Activated CD4-positive, alpha-beta T cell treated with anti-CD3 and anti-CD28 coated beads, Interleukin-2, amount 10 ng/mL, durations not matched to agents 24 days and 14 days (primary cell): Measurements from ENCODE around the gene GPR141. TPM values are rescaled to one million over a fixed set of nuclear protein-coding genes. Genes with fewer than 3 reads are reported as not detected.

Experiments
- DNase-seq: peaks from one replicate; pipeline ENCODE4 v3.0.0; 2022
- H3K27ac Mint-ChIP-seq: one replicate; pipeline ENCODE4 v1.8.0; 2022; ENCODE audit warnings: mild to moderate bottlenecking, mixed read lengths
- H3K27me3 Mint-ChIP-seq: one replicate; pipeline ENCODE4 v1.8.0; 2022; ENCODE audit warnings: mixed read lengths
- H3K36me3 Mint-ChIP-seq: one replicate; pipeline ENCODE4 v1.8.0; 2022; ENCODE audit warnings: low read depth, mild to moderate bottlenecking, mixed read lengths
- H3K4me1 Mint-ChIP-seq: one replicate; pipeline ENCODE4 v1.8.0; 2021; ENCODE audit warnings: mixed read lengths
- H3K4me3 Mint-ChIP-seq: one replicate; pipeline ENCODE4 v1.8.0; 2022; ENCODE audit warnings: mild to moderate bottlenecking, moderate library complexity, mixed read lengths
- H3K9me3 Mint-ChIP-seq: one replicate; pipeline ENCODE4 v1.8.0; 2021; ENCODE audit warnings: mixed read lengths
- intact Hi-C: fragments of 100-400 bp; cut with micrococcal nuclease; formaldehyde crosslinking; loops from one replicate; pipeline ENCODE4 v1.15.1; 2023
- total RNA-seq: library from RNA; stranded (reverse); gene quantifications from 2 replicates; pipeline ENCODE4 v1.2.3, GENCODE V29; 2022

Gene GPR141
- total RNA-seq, 1 donor from 2014 or later = not detected

- Mint-ChIP-seq H3K4me1 (no peaks in the 10 kb centered on the region), H3K27me3 (peaks cover 27% of the 10 kb centered on the region), H3K9me3 (no peaks in the 10 kb centered on the region), H3K36me3 (no peaks in the 10 kb centered on the region), H3K27ac (no peak overlapping the region), H3K4me3 (no peak overlapping the region)
- intact Hi-C loops = no loop called here
- DNase-seq = no peak
Observed at GRCh38 chr7:37669818-37670217, 13.7 kb upstream of the GPR141 start.

GRCh38 chr7:37670436-37670835, 13.1 kb upstream of the GPR141 start:
- intact Hi-C loops = no loop called here
- DNase-seq = no peak
- Mint-ChIP-seq H3K4me1 (no peaks in the 10 kb centered on the region), H3K9me3 (no peaks in the 10 kb centered on the region), H3K4me3 (no peak overlapping the region), H3K27me3 (peaks cover 32% of the 10 kb centered on the region), H3K27ac (no peak overlapping the region), H3K36me3 (no peaks in the 10 kb centered on the region)

GRCh38 chr7:37671876-37672275, 11.7 kb upstream of the GPR141 start:
- no peaks in the 10 kb centered on the region for H3K4me1 Mint-ChIP-seq
- no peak overlapping the region for H3K4me3 Mint-ChIP-seq
- DNase-seq = no peak
- no peaks in the 10 kb centered on the region for H3K9me3 Mint-ChIP-seq
- no peak overlapping the region for H3K27ac Mint-ChIP-seq
- no peaks in the 10 kb centered on the region for H3K36me3 Mint-ChIP-seq
- peaks cover 30% of the 10 kb centered on the region for H3K27me3 Mint-ChIP-seq
- intact Hi-C loops = no loop called here

- intact Hi-C loops = no loop called here
Observed at GRCh38 chr7:37672926-37673325, 10.6 kb upstream of the GPR141 start.

GRCh38 chr7:37673523-37673922, 10.0 kb upstream of the GPR141 start:
- H3K27me3 Mint-ChIP-seq = peaks cover 29% of the 10 kb centered on the region
- H3K36me3 Mint-ChIP-seq = no peaks in the 10 kb centered on the region
- no peaks in the 10 kb centered on the region for H3K9me3 Mint-ChIP-seq
- no peak for DNase-seq
- no peaks in the 10 kb centered on the region for H3K4me1 Mint-ChIP-seq
- H3K27ac Mint-ChIP-seq = no peak overlapping the region
- H3K4me3 Mint-ChIP-seq = no peak overlapping the region
- intact Hi-C loops = no loop called here

More at GRCh38 chr7:37672926-37673325, 10.6 kb upstream of the GPR141 start:
- Mint-ChIP-seq H3K9me3 (no peaks in the 10 kb centered on the region), H3K36me3 (no peaks in the 10 kb centered on the region), H3K4me3 (no peak overlapping the region), H3K4me1 (no peaks in the 10 kb centered on the region), H3K27me3 (peaks cover 30% of the 10 kb centered on the region), H3K27ac (no peak overlapping the region)
- DNase-seq = no peak

- Mint-ChIP-seq H3K9me3 (no peaks in the 10 kb centered on the region), H3K27ac (no peak overlapping the region), H3K4me3 (no peak overlapping the region), H3K4me1 (no peaks in the 10 kb centered on the region), H3K27me3 (peaks cover 29% of the 10 kb centered on the region), H3K36me3 (no peaks in the 10 kb centered on the region)
- DNase-seq = no peak
- intact Hi-C loops = no loop called here
Observed at GRCh38 chr7:37674531-37674930, 9.0 kb upstream of the GPR141 start.

GRCh38 chr7:37675749-37676148, 7.8 kb upstream of the GPR141 start:
- H3K4me1 Mint-ChIP-seq = no peaks in the 10 kb centered on the region
- H3K9me3 Mint-ChIP-seq = no peaks in the 10 kb centered on the region
- H3K27me3 Mint-ChIP-seq = peaks cover 37% of the 10 kb centered on the region
- no peak overlapping the region for H3K4me3 Mint-ChIP-seq
- no peak for DNase-seq
- no peak overlapping the region for H3K27ac Mint-ChIP-seq
- no peaks in the 10 kb centered on the region for H3K36me3 Mint-ChIP-seq
- intact Hi-C loops = no loop called here

- Mint-ChIP-seq H3K4me1 (peaks cover 1% of the 10 kb centered on the region), H3K36me3 (no peaks in the 10 kb centered on the region), H3K9me3 (no peaks in the 10 kb centered on the region), H3K27ac (no peak overlapping the region), H3K27me3 (peaks cover 10% of the 10 kb centered on the region), H3K4me3 (no peak overlapping the region)
- no peak for DNase-seq
- intact Hi-C loops = no loop called here
Observed at GRCh38 chr7:37684927-37685326, 1.4 kb downstream of the GPR141 start.

GRCh38 chr7:37686556-37687345, 3.2 kb downstream of the GPR141 start:
- Mint-ChIP-seq H3K27me3 (peaks cover 8% of the 10 kb centered on the region), H3K36me3 (no peaks in the 10 kb centered on the region), H3K4me1 (peaks cover 1% of the 10 kb centered on the region), H3K9me3 (peaks cover 5% of the 10 kb centered on the region), H3K27ac (no peak overlapping the region), H3K4me3 (no peak overlapping the region)
- intact Hi-C loops = no loop called here
- DNase-seq = no peak

GRCh38 chr7:37690206-37690605, 6.6 kb downstream of the GPR141 start:
- Mint-ChIP-seq H3K36me3 (no peaks in the 10 kb centered on the region), H3K4me3 (no peak overlapping the region), H3K9me3 (peaks cover 5% of the 10 kb centered on the region), H3K27me3 (peaks cover 2% of the 10 kb centered on the region), H3K27ac (no peak overlapping the region), H3K4me1 (no peaks in the 10 kb centered on the region)
- intact Hi-C loops = no loop called here
- DNase-seq = no peak

GRCh38 chr7:37694208-37695094, 10.9 kb downstream of the GPR141 start:
- H3K27ac Mint-ChIP-seq = no peak overlapping the region
- no peak overlapping the region for H3K4me3 Mint-ChIP-seq
- no peak for DNase-seq
- no peaks in the 10 kb centered on the region for H3K4me1 Mint-ChIP-seq
- peaks cover 5% of the 10 kb centered on the region for H3K9me3 Mint-ChIP-seq
- H3K36me3 Mint-ChIP-seq = no peaks in the 10 kb centered on the region
- intact Hi-C loops = no loop called here
- H3K27me3 Mint-ChIP-seq = peaks cover 6% of the 10 kb centered on the region

GRCh38 chr7:37698276-37698675, 14.7 kb downstream of the GPR141 start:
- no peak for DNase-seq
- intact Hi-C loops = no loop called here
- Mint-ChIP-seq H3K4me1 (no peaks in the 10 kb centered on the region), H3K27me3 (peaks cover 6% of the 10 kb centered on the region), H3K27ac (no peak overlapping the region), H3K4me3 (no peak overlapping the region), H3K9me3 (no peaks in the 10 kb centered on the region), H3K36me3 (no peaks in the 10 kb centered on the region)

GRCh38 chr7:37698782-37699181, 15.2 kb downstream of the GPR141 start:
- intact Hi-C loops = no loop called here

GRCh38 chr7:37701769-37702168, 18.2 kb downstream of the GPR141 start:
- Mint-ChIP-seq H3K9me3 (no peaks in the 10 kb centered on the region), H3K27ac (no peak overlapping the region), H3K4me1 (no peaks in the 10 kb centered on the region), H3K27me3 (peaks cover 7% of the 10 kb centered on the region), H3K36me3 (no peaks in the 10 kb centered on the region), H3K4me3 (no peak overlapping the region)
- no peak for DNase-seq
- intact Hi-C loops = no loop called here

More at GRCh38 chr7:37698782-37699181, 15.2 kb downstream of the GPR141 start:
- Mint-ChIP-seq H3K4me1 (no peaks in the 10 kb centered on the region), H3K27ac (no peak overlapping the region), H3K36me3 (no peaks in the 10 kb centered on the region), H3K4me3 (no peak overlapping the region), H3K27me3 (peaks cover 6% of the 10 kb centered on the region), H3K9me3 (no peaks in the 10 kb centered on the region)
- no peak for DNase-seq
